Measurements from ENCODE around the gene LRRC41. TPM values are rescaled to one million over a fixed set of nuclear protein-coding genes. Genes with fewer than 3 reads are reported as not detected.
"Not testable (repeated sequence)": the region's sequence is repeated elsewhere in the genome, so short reads cannot be mapped to it uniquely, and the experiment has no call there.

The LRRC41 gene
- total RNA-seq, 6 experiments from 2014 or later, result 93.9 to 118 (median 104) TPM

DNA sequence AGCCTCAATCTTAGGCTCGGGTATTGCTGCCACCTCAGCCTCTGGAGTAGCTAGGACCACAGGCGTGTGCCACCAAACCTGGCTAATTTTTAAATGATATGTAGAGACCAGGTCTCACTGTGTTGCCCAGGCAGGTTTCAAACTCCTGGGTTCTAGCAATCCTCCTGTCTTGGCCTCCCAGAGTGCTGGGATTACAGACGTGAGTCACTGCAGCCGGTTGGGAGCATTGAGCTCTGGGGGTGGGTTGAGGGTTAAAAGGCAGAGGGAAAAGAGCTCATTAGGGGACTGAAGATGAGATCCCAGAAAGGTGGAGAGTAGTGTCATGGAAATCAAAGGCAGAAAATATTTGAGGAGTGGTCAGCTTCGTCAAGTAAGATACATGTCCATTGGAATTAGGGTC lies 48.7 kb downstream of the LRRC41 start:
- Mint-ChIP-seq H3K4me1 (ENCODE audit: low read depth) (peaks cover 17% of the 10 kb centered on the region), H3K4me3 (no peak overlapping the region), H3K27ac (no peak overlapping the region), H3K9me3 (no peaks in the 10 kb centered on the region), H3K36me3 (ENCODE audit: low read depth) (no peaks in the 10 kb centered on the region; the same call in 1 of the 2 replicates), H3K27me3 (ENCODE audit: insufficient read depth) (no peaks in the 10 kb centered on the region)
- DNase-seq, result no peak
- TF ChIP-seq, protein P1, sequence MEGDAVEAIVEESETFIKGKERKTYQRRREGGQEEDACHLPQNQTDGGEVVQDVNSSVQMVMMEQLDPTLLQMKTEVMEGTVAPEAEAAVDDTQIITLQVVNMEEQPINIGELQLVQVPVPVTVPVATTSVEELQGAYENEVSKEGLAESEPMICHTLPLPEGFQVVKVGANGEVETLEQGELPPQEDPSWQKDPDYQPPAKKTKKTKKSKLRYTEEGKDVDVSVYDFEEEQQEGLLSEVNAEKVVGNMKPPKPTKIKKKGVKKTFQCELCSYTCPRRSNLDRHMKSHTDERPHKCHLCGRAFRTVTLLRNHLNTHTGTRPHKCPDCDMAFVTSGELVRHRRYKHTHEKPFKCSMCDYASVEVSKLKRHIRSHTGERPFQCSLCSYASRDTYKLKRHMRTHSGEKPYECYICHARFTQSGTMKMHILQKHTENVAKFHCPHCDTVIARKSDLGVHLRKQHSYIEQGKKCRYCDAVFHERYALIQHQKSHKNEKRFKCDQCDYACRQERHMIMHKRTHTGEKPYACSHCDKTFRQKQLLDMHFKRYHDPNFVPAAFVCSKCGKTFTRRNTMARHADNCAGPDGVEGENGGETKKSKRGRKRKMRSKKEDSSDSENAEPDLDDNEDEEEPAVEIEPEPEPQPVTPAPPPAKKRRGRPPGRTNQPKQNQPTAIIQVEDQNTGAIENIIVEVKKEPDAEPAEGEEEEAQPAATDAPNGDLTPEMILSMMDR (IDR thresholded peaks at IDR 0.05), result no peak

DNA sequence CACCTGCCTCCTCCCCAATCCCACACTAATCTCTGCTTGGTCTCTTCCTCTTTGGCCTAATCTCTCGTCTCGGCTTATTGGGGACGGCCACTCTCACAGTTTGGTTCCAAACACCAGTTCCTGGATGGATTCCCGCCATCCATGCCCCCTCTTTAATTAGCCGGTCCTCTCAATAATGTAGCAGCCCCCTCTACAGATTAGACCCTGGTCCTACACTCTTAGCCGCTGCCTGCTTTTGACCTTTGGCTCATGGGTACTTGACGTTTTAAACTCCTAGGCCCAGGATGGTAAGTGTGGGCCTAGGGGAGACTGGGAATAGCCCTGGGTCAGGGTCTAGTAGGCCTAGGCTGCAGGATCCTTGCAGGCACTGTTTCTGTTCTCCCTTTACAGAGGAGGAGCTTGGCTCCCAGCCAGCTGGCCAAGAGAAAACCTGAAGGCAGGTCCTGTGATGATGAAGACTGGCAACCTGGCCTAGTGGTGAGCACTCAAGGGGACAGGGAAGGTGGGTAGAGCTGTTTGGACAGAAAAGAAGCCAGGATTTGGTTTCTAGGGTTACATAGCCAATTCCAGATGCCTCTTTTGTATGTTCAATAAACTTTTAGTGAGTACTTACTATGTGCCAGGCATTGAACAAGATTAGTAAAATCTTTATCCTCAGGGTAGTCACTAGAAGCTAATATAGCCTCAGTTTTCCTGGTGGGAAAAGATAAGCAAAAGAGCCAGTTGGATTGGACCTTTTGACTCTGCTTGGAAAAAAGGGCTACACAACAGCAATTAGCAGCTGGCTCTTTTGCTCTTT lies 55.1 kb downstream of the LRRC41 start:
- no peak for DNase-seq
- no peaks in the 10 kb centered on the region; the same call in 1 of the 2 replicates for H3K36me3 Mint-ChIP-seq (ENCODE audit: low read depth)
- H3K4me3 Mint-ChIP-seq, result peak overlapping the region; percentile 96
- H3K9me3 Mint-ChIP-seq, result no peaks in the 10 kb centered on the region
- peaks cover 30% of the 10 kb centered on the region for H3K4me1 Mint-ChIP-seq (ENCODE audit: low read depth)
- TF ChIP-seq, protein P1 (IDR thresholded peaks at IDR 0.05), result peak; percentile 54
- peak overlapping the region; percentile 85 for H3K27ac Mint-ChIP-seq
- no peaks in the 10 kb centered on the region; the same call in 1 of the 2 replicates for H3K27me3 Mint-ChIP-seq (ENCODE audit: insufficient read depth)

DNA sequence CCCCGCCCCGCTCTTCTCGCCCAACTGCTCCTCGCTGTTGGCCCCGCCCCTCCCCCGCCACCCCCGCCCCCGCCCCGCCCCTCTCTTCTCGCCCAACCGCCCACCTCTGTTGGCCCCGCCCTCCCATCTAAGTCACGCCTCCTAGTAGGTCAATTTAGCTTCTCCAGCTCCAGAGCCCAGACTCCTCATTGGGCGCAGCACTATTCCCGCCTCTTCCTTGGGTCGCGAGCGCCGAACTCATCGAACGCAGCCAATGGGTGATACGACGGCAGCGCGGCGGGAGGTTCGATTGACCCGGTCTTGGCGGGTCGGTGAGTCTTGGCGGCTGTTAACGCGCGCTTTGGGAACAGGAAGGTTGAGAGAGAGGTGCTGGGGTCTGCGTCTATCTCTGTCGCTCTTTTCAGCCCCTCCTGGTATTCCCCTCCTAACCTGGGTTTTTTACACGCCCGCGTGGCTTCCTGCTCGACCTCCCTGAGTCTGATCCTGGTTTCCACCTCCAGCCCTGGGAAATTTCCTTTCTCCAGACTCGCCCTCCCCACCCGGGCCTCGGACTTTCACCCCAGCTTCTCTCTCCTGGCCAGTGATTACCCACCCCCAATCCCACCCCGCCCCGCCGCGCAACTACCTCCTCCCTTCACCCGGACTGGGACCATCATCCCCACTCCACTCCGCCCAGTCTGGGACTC lies 55.8 kb downstream of the LRRC41 start, which contains the start of gene RAD54L:
Gene RAD54L (plus strand): TSS at position 328 of the 686 bp plus-strand sequence. CDS start 643 bp downstream, outside the sequence.
- DNase-seq, result peak; percentile 99
- Mint-ChIP-seq H3K36me3 (ENCODE audit: low read depth) (no peaks in the 10 kb centered on the region; the same call in 1 of the 2 replicates), H3K4me1 (ENCODE audit: low read depth) (peaks cover 30% of the 10 kb centered on the region), H3K27me3 (ENCODE audit: insufficient read depth) (no peaks in the 10 kb centered on the region; the same call in 1 of the 2 replicates), H3K9me3 (no peaks in the 10 kb centered on the region), H3K4me3 (peak within 1 kb of the TSS; percentile 96), H3K27ac (peak within 1 kb of the TSS; percentile 98)
- TF ChIP-seq, protein P1 (IDR thresholded peaks at IDR 0.05), result no peak

DNA sequence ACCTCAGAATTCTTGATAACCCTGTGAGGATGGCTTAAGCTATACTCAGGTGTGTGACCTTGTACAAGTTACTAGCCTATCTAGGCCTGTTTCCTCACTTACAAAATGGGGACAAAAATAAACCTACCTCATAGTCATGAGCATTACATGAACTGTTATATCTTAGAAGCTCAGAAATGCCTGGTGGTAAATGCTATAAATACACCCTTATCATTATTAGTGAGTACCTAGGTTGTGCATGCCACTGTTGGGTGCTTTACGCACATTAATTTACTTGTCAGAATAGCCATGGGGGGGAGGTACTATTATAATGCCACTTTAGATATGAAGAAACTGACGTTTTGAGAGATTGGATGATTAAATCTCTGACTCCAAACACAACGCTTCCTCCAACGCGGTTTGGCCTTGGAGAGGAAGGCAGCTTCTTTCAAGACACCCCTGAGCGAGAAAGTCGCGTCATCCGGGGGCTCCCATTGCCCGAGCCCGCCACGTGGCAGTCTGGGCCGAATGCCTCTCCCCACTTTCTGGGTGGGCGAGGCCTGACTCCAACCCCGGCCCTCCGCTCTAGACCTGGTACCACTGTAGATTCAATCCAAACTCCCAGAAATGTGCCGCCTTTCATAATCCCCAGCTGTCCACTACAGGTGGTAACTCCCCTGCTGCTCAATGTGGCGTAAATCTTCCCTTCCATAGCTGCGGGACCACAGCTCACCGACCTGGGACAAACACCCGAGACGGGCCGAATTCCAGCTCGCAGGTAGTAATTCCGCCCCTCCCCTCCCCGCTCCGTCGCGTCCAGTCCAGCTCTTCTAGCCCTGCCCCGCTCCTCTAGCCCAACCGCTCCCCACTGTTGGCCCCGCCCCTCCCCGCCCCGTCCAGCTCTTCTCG lies 56.6 kb downstream of the LRRC41 start:
- Mint-ChIP-seq H3K9me3 (no peaks in the 10 kb centered on the region), H3K27me3 (ENCODE audit: insufficient read depth) (no peaks in the 10 kb centered on the region; the same call in 1 of the 2 replicates), H3K36me3 (ENCODE audit: low read depth) (no peaks in the 10 kb centered on the region; the same call in 1 of the 2 replicates), H3K4me3 (peak overlapping the region; percentile 96), H3K4me1 (ENCODE audit: low read depth) (peaks cover 30% of the 10 kb centered on the region), H3K27ac (peak overlapping the region; percentile 98)
- peak; percentile 49 for DNase-seq
- TF ChIP-seq, protein P1 (IDR thresholded peaks at IDR 0.05), result peak; percentile 29; the same call in 1 of the 2 replicates

DNA sequence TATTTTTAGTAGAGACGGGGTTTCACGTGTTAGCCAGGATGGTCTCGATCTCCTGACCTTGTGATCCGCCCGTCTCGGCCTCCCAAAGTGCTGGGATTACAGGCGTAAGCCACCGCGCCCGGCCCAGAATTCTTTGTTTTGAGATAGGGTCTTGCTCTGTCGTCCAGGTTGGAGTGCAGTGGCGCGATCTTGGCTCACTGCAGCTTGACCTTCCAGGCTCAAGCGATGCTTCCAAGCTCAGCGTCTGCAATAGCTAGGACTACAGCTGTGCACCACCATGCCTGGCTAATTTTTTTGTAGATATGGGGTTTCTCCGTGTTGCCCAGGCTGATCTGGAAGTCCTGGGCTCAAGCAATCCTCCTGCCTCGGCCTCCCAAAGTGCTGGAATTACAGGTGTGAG lies 57.3 kb downstream of the LRRC41 start:
- Mint-ChIP-seq H3K4me1 (ENCODE audit: low read depth) (peaks cover 30% of the 10 kb centered on the region), H3K4me3 (peak overlapping the region; percentile 96; the same call in 1 of the 2 replicates), H3K27ac (peak overlapping the region; percentile 98)
- DNase-seq; H3K27me3 Mint-ChIP-seq (ENCODE audit: insufficient read depth); H3K36me3 Mint-ChIP-seq (ENCODE audit: low read depth); H3K9me3 Mint-ChIP-seq: not testable (repeated sequence)

All from HFFc6 (cell line).